K562 (cell line): ENCODE data around the gene PDLIM7. TPM values are rescaled to one million over a fixed set of nuclear protein-coding genes. Genes with fewer than 3 reads are reported as not detected.
A peak's percentile ranks its signal among the peaks of the same experiment; 100 is the strongest.

Experiments used
- BCLAF1 ChIP-seq, 2 experiments: fragments of 450-650 bp in 1 of 2; IDR thresholded peaks; 2 replicates each; pipeline ENCODE4 v1.6.1; 2011 to 2017; ENCODE audit warnings: low read depth in 2 of 2, antibody characterized with exemption in 1 of 2, borderline replicate concordance in 1 of 2, low read length in 1 of 2, mild to moderate bottlenecking in 1 of 2, mixed read lengths in 1 of 2; ENCODE audit not compliant: control insufficient read depth in 1 of 2
- EP300 ChIP-seq: IDR thresholded peaks from 2 replicates; pipeline ENCODE4 v1.6.1; 2012; ENCODE audit warnings: low read length, improper control_type of control experiment
- ESRRA ChIP-seq: fragments of 450-650 bp; IDR thresholded peaks from 2 replicates; pipeline ENCODE4 v1.6.1; 2014; ENCODE audit warnings: low read depth, mild to moderate bottlenecking, moderate library complexity, borderline replicate concordance
- ETS1 ChIP-seq: conservative IDR thresholded peaks from 2 replicates; pipeline ENCODE4 v1.6.1; 2011; ENCODE audit warnings: low read depth, mild to moderate bottlenecking, low read length; ENCODE audit not compliant: control insufficient read depth
- HNRNPH1 ChIP-seq: fragments of 200-400 bp; formaldehyde crosslinking; optimal IDR thresholded peaks from 2 replicates; pipeline ENCODE3; 2017; ENCODE audit warnings: low read depth, mild to moderate bottlenecking, low read length, moderate library complexity
- MCM2 ChIP-seq: fragments of 450-650 bp; IDR thresholded peaks from 2 replicates; pipeline ENCODE4 v1.6.1; 2017; ENCODE audit warnings: low read depth, mild to moderate bottlenecking
- MCM5 ChIP-seq: fragments of 450-650 bp; IDR thresholded peaks from 2 replicates; pipeline ENCODE4 v1.6.1; 2016; ENCODE audit warnings: low read depth
- NFE2L1 ChIP-seq: fragments of 450-650 bp; IDR thresholded peaks from 2 replicates; pipeline ENCODE4 v1.6.1; 2016; ENCODE audit warnings: missing genetic modification characterization, low read depth, mild to moderate bottlenecking, missing compliant biosample characterization, moderate library complexity, borderline replicate concordance
- PHF20 ChIP-seq: fragments of 450-650 bp; IDR thresholded peaks from 2 replicates; pipeline ENCODE4 v1.6.1; 2018; ENCODE audit not compliant: partially characterized antibody
- RBM34 ChIP-seq: fragments of 200-400 bp; formaldehyde crosslinking; IDR thresholded peaks from 2 replicates; pipeline ENCODE4 v1.6.1; 2018; ENCODE audit warnings: low read length, borderline replicate concordance; ENCODE audit not compliant: insufficient read depth
- SIRT6 ChIP-seq: IDR thresholded peaks from one replicate; pipeline ENCODE4 v1.6.1; 2012; ENCODE audit warnings: low read depth, mild to moderate bottlenecking, control low read depth, inconsistent platforms, low read length, moderate library complexity
- SMARCA5 ChIP-seq: fragments of 450-650 bp; IDR thresholded peaks from 2 replicates; pipeline ENCODE4 v1.6.1; 2016
- SMARCC2 ChIP-seq: fragments of 450-650 bp; IDR thresholded peaks from 2 replicates; pipeline ENCODE4 v1.6.1; 2017; ENCODE audit warnings: antibody characterized with exemption, moderate library complexity, mild to moderate bottlenecking, low read depth
- ZBTB43 ChIP-seq: sonication (generic); formaldehyde crosslinking; IDR thresholded peaks from 2 replicates; pipeline ENCODE4 v1.8.0; 2023; ENCODE audit warnings: mild to moderate bottlenecking, missing genetic modification reagents
- ZEB2 ChIP-seq: fragments of 450-650 bp; IDR thresholded peaks from 2 replicates; pipeline ENCODE4 v1.6.1; 2016
- ZHX1 ChIP-seq: fragments of 150-350 bp; conservative IDR thresholded peaks from 2 replicates; pipeline ENCODE4 v1.6.1; 2014; ENCODE audit warnings: low read length
- ZNF274 ChIP-seq: IDR thresholded peaks from 2 replicates; pipeline ENCODE4 v1.6.1; 2011; ENCODE audit warnings: low read depth, mild to moderate bottlenecking, low read length, moderate library complexity, borderline replicate concordance
- ZSCAN29 ChIP-seq: fragments of 450-650 bp; IDR thresholded peaks from 2 replicates; pipeline ENCODE4 v1.6.1; 2017
- ZZZ3 ChIP-seq: fragments of 450-650 bp; IDR thresholded peaks from 2 replicates; pipeline ENCODE4 v1.6.1; 2016; ENCODE audit warnings: antibody characterized with exemption, mild to moderate bottlenecking, moderate library complexity
- polyA plus RNA-seq, 8 experiments: library from polyadenylated mRNA; depleted of rRNA in 4 of 8; stranded (reverse) in 5 of 8; unstranded in 3 of 8; fragments of >200 nt; fragmentation: Nextera tagmentation in 2 of 8; fragmentation: Illumina TruSeq in 1 of 8; extraction: Ambion mirVana in 2 of 8; extraction: Trizol in 1 of 8; gene quantifications; 2 replicates each; pipeline versions ENCODE4 v1.2.1 to v1.2.3, GENCODE V29; 2011 to 2014; ENCODE audit warnings: inconsistent platforms in 1 of 8, missing spikeins in 1 of 8
- total RNA-seq, 7 experiments: library from RNA; depleted of rRNA in 6 of 7; stranded (reverse); fragments of >200 nt in 6 of 7; fragmentation: Illumina TruSeq in 2 of 7; extraction: Trizol in 2 of 7; gene quantifications; 2 replicates each; pipeline versions ENCODE4 v1.2.1 to v1.2.3, GENCODE V29; 2011 to 2021; ENCODE audit warnings: low replicate concordance in 1 of 7

PDLIM7 gene
- total and polyA plus RNA-seq, 9 of the 15 experiments (the other 6 are each of a cell fraction or from before 2014, with no cell fraction given) = 2.1 to 124 (median 32.6) TPM

- TF ChIP-seq ZZZ3 (no peak), MCM2 (no peak), SMARCA5 (no peak), ZSCAN29 (no peak), SIRT6 (no peak), PHF20 (peak; percentile 2), ZBTB43 (CRISPR knock-in tag) (no peak), SMARCC2 (no peak), ZEB2 (no peak), ZHX1 (no peak), MCM5 (no peak), EP300 (peak; percentile 67; the same call in 1 of the 2 replicates), BCLAF1 (IDR thresholded peaks at IDR 0.05; ENCODE audit: borderline replicate concordance in 1 of 2, control insufficient read depth in 1 of 2, low read depth in 2 of 2, low read length in 1 of 2) (no peak), NFE2L1 (tag) (no peak), ESRRA (no peak; the same call in 1 of the 2 replicates), ETS1 (peak; percentile 55; the same call in 1 of the 2 replicates), ZNF274 (no peak), HNRNPH1 (no peak), RBM34 (no peak)
Observed at GRCh38 chr5:177498013-177498787, 796 bp upstream of the PDLIM7 start (continued).
